Caco-2 (cell line): ENCODE measurements around the gene POLR1A. TPM values are rescaled to one million over a fixed set of nuclear protein-coding genes. Genes with fewer than 3 reads are reported as not detected.

Experiments used
- BruUV-seq: library from RNA; stranded (reverse); fragments of 400-500 nt; replicated peaks from 2 replicates; lab custom pipeline; 2021; lab: Mats Ljungman, UMichigan
- CTCF ChIA-PET: fragments of 300-600 bp; sonication (Branson Sonifier 250); formaldehyde crosslinking; loops from one replicate; lab custom pipeline; 2022; ENCODE audit warnings: antibody characterized with exemption; lab: Charles Lee
- POLR2A ChIA-PET: fragments of 300-600 bp; sonication (Branson Sonifier 250); formaldehyde crosslinking; loops from one replicate; lab custom pipeline; 2022; ENCODE audit warnings: antibody characterized with exemption; lab: Charles Lee
- DNase-seq, 2 experiments: peaks; one replicate each; pipeline versions ENCODE4 v3.0.0 to v3.0.0-alpha.2; 2020 to 2022
- H3K27me3 ChIP-seq: replicated peaks from 2 replicates; pipeline ENCODE4 v1.6.0; 2011; ENCODE audit warnings: low read length; ENCODE audit not compliant: control insufficient read depth, insufficient read depth
- H3K36me3 ChIP-seq: 2 replicates; pipeline ENCODE4 v1.5.1; 2011; ENCODE audit warnings: low read length; ENCODE audit not compliant: control insufficient read depth, insufficient read depth
- H3K4me1 ChIP-seq: fragments of 250-450 bp; sonication (Bioruptor Pico); 2 replicates; pipeline ENCODE4 v1.5.1; 2020; ENCODE audit warnings: mild to moderate bottlenecking
- H3K4me3 ChIP-seq: 2 replicates; pipeline ENCODE4 v1.5.1; 2011; ENCODE audit warnings: low read depth, mild to moderate bottlenecking, control low read depth, low read length
- H3K9me3 ChIP-seq: fragments of 250-450 bp; sonication (Bioruptor Pico); 2 replicates; pipeline ENCODE4 v1.5.1; 2020; ENCODE audit warnings: mild to moderate bottlenecking, moderate library complexity
- H3K27ac Mint-ChIP-seq: one replicate; pipeline ENCODE4 v1.8.0; 2022; ENCODE audit warnings: mixed read lengths; ENCODE audit not compliant: unreplicated experiment
- H3K27me3 Mint-ChIP-seq: one replicate; pipeline ENCODE4 v1.8.0; 2022; ENCODE audit warnings: mixed read lengths; ENCODE audit not compliant: insufficient read depth, unreplicated experiment
- H3K36me3 Mint-ChIP-seq: one replicate; pipeline ENCODE4 v1.8.0; 2022; ENCODE audit warnings: mild to moderate bottlenecking, mixed read lengths; ENCODE audit not compliant: insufficient read depth, unreplicated experiment
- H3K4me1 Mint-ChIP-seq: one replicate; pipeline ENCODE4 v1.8.0; 2022; ENCODE audit warnings: low read depth, mixed read lengths; ENCODE audit not compliant: unreplicated experiment
- H3K4me3 Mint-ChIP-seq: one replicate; pipeline ENCODE4 v1.8.0; 2022; ENCODE audit warnings: mild to moderate bottlenecking, moderate library complexity, mixed read lengths; ENCODE audit not compliant: unreplicated experiment
- H3K9me3 Mint-ChIP-seq: one replicate; pipeline ENCODE4 v1.8.0; 2022; ENCODE audit warnings: mixed read lengths; ENCODE audit not compliant: unreplicated experiment
- intact Hi-C: fragments of 100-400 bp; cut with micrococcal nuclease; formaldehyde crosslinking; loops from one replicate; pipeline ENCODE4 v1.10.0; 2022; ENCODE audit not compliant: unreplicated experiment
- total RNA-seq: library from RNA; stranded (reverse); gene quantifications from 2 replicates; pipeline ENCODE4 v1.2.3, GENCODE V29; 2022
- TF ChIP-seq, protein P1 (sequence below), 2 experiments: fragments of 200-600 bp in 1 of 2; IDR thresholded peaks; 1 replicate in 1 of 2; 2 replicates in 1 of 2; pipeline versions ENCODE4 v1.5.1 to v1.8.0; 2011 to 2022; ENCODE audit warnings: antibody characterized with exemption in 1 of 2, control low read depth in 1 of 2, inconsistent platforms in 1 of 2, low read depth in 1 of 2, low read length in 1 of 2, mild to moderate bottlenecking in 1 of 2, moderate library complexity in 1 of 2; ENCODE audit not compliant: insufficient read depth in 1 of 2, severe bottlenecking in 1 of 2, unreplicated experiment in 1 of 2

POLR1A gene
- total RNA-seq, 1 experiment from 2014 or later, result 73.8 TPM

DNA sequence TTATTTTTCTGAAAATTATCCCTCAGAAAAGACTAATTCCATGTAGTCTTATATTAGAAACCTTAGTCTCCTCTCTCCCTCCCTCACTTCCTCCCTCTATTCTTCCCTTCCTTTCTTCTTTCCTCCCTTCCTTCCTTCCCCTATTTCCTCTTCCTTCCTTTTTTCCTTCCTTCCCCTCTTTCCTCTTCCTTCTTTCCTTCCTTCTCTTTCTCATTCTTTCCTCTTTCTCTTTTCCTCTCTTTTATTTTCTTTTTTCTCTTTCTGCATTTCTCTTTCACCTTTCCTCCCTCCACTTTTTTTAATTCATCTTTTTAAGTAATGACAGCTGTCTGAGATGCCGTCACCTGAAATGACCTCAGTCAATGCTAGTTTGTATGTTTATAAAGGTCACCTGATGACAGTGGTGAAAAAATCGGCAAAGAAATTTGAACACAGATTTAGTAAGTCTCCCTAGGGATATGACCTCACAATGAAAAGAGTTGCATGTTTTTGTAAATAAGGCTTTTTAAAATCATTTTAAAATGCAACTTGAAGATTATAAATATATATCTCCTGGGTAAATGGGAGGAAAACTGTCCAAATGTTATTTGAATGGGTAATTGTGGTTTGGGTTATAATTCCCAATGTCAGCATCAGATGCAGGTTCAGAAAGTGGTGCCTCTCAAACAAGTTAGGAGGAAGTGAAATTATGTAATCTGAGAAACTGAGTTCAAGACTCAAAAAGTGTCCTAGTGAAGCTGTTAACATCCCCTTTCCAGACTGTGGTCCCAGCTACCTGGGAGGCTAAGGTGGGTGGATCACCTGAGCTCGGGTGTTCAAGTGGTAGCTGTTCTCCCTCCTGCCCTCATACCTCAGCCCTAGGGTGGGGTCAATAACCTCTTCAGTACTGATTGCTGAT, 126.6 kb downstream of the POLR1A start:
- peak in 1 of 2 experiments; percentile 7 for DNase-seq
- Histone ChIP-seq H3K4me3 (no peak overlapping the region), H3K4me1 (no peaks in the 10 kb centered on the region), H3K27me3 (no peaks in the 10 kb centered on the region; the same call in 1 of the 2 replicates), H3K36me3 (no peaks in the 10 kb centered on the region), H3K9me3 (no peaks in the 10 kb centered on the region)
- Mint-ChIP-seq H3K27me3 (no peaks in the 10 kb centered on the region), H3K4me3 (no peak overlapping the region), H3K36me3 (no peaks in the 10 kb centered on the region), H3K9me3 (no peaks in the 10 kb centered on the region), H3K4me1 (no peaks in the 10 kb centered on the region), H3K27ac (no peak overlapping the region)
- CTCF ChIA-PET, result interaction anchor here (0.5 to 0.7 kb wide), 2 partner anchors 280 to 341 kb away, joined by 3 to 5 read pairs; no protein-coding TSS in a partner anchor
- intact Hi-C loops, result no loop called here
- POLR2A ChIA-PET, result no interaction called here
- no TSS peak for BruUV-seq
- TF ChIP-seq, protein P1, sequence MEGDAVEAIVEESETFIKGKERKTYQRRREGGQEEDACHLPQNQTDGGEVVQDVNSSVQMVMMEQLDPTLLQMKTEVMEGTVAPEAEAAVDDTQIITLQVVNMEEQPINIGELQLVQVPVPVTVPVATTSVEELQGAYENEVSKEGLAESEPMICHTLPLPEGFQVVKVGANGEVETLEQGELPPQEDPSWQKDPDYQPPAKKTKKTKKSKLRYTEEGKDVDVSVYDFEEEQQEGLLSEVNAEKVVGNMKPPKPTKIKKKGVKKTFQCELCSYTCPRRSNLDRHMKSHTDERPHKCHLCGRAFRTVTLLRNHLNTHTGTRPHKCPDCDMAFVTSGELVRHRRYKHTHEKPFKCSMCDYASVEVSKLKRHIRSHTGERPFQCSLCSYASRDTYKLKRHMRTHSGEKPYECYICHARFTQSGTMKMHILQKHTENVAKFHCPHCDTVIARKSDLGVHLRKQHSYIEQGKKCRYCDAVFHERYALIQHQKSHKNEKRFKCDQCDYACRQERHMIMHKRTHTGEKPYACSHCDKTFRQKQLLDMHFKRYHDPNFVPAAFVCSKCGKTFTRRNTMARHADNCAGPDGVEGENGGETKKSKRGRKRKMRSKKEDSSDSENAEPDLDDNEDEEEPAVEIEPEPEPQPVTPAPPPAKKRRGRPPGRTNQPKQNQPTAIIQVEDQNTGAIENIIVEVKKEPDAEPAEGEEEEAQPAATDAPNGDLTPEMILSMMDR (IDR thresholded peaks at IDR 0.05; ENCODE audit: insufficient read depth in 1 of 2, low read depth in 1 of 2, low read length in 1 of 2, severe bottlenecking in 1 of 2, unreplicated experiment in 1 of 2), result no peak

DNA sequence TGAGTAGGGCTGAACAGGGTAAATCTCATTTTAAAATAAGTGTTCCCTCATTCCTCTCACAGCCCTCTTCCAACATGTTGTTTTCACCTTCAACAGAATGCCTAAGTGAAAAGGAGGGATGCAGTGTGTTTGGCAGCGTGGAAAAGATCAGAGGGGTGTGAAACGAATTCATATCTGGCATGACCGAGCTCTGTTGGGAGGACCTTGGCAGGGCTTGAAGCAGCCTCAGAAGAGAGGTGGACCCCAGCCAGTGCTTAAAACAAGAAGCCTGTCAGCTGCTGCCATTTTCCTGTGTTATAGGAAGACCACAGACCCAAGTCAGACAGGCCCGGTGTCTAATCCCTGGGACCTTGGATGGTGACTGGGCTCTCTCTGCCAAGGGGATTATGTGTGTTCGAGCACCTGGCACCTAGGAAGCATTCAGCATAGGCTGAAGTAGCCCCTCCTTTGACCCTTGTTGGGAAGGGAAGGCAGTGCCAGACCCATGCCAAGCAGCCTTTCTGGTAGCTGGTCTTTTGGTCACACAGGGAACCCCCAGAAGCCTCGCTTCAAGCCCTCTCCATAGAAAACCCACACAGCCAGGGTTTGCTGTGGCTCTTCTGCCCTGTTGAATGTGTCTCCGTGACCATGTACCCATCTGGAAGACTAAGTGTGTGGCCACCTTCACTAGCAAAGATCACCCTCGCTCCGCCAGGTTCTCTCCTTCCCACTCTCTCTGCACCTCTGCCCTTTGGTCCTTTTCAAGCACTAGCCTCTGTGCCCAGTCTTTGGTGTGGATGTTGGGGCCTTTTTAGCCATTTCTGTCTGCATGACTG, 129.4 kb downstream of the POLR1A start:
- TF ChIP-seq, protein P1 (IDR thresholded peaks at IDR 0.05; ENCODE audit: insufficient read depth in 1 of 2, low read depth in 1 of 2, low read length in 1 of 2, severe bottlenecking in 1 of 2, unreplicated experiment in 1 of 2), result no peak
- Mint-ChIP-seq H3K27me3 (peaks cover 9% of the 10 kb centered on the region), H3K27ac (no peak overlapping the region), H3K4me3 (no peak overlapping the region), H3K36me3 (no peaks in the 10 kb centered on the region), H3K9me3 (peaks cover 14% of the 10 kb centered on the region), H3K4me1 (no peaks in the 10 kb centered on the region)
- no peaks in the 10 kb centered on the region for H3K4me1 ChIP-seq
- H3K36me3 ChIP-seq, result no peaks in the 10 kb centered on the region
- no peaks in the 10 kb centered on the region; the same call in 1 of the 2 replicates for H3K27me3 ChIP-seq
- intact Hi-C loops, result no loop called here
- no TSS peak for BruUV-seq
- peak in 1 of 2 experiments; percentile 9 for DNase-seq
- ChIA-PET POLR2A (no interaction called here), CTCF (no interaction called here)
- H3K9me3 ChIP-seq, result 0 out of 2 replicates have a peak, but pooled peaks cover 4% of the 10 kb centered on the region
- no peak overlapping the region for H3K4me3 ChIP-seq

DNA sequence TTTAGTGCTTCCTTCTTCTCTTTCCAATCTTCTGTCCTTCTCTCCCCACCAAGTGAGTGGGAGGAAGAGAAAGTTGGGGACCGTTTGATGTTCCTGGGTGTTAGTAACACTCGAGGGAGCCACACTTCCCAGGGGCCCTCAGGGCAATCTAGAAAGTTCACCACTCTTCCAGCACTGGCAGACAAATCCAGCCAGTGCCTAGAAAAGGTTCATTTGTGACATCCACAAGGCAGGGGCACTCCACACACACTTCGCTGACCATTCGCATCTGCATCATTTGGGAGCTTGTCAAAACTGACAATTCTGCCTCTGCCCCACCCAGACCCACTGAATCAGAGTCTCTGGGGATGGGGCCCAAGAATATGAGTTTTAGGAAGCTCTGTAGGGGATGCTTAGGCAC, 130.1 kb downstream of the POLR1A start:
- H3K9me3 ChIP-seq, result 0 out of 2 replicates have a peak, but pooled peaks cover 4% of the 10 kb centered on the region
- no peak overlapping the region for H3K27ac Mint-ChIP-seq

More for the DNA sequence above, 130.1 kb downstream of the POLR1A start:
- Histone ChIP-seq H3K36me3 (no peaks in the 10 kb centered on the region), H3K27me3 (no peaks in the 10 kb centered on the region; the same call in 1 of the 2 replicates), H3K4me3 (no peak overlapping the region), H3K4me1 (no peaks in the 10 kb centered on the region)
- H3K4me1 Mint-ChIP-seq, result no peaks in the 10 kb centered on the region
- ChIA-PET POLR2A (no interaction called here), CTCF (no interaction called here)
- H3K36me3 Mint-ChIP-seq, result no peaks in the 10 kb centered on the region
- H3K9me3 Mint-ChIP-seq, result peaks cover 18% of the 10 kb centered on the region
- TF ChIP-seq, protein P1 (IDR thresholded peaks at IDR 0.05; ENCODE audit: insufficient read depth in 1 of 2, low read depth in 1 of 2, low read length in 1 of 2, severe bottlenecking in 1 of 2, unreplicated experiment in 1 of 2), result no peak
- intact Hi-C loops, result no loop called here
- BruUV-seq, result no TSS peak
- H3K4me3 Mint-ChIP-seq, result no peak overlapping the region
- peaks cover 9% of the 10 kb centered on the region for H3K27me3 Mint-ChIP-seq
- no peak for DNase-seq
